ENCODE results near the gene CLEC1B. TPM values are rescaled to one million over a fixed set of nuclear protein-coding genes. Genes with fewer than 3 reads are reported as not detected.

The CLEC1B gene
- total and polyA plus RNA-seq, 9 of the 15 experiments (the other 6 are each of a cell fraction or from before 2014, with no cell fraction given), result not detected

- FAIRE-seq, result no peak
- Histone ChIP-seq H3K27me3 (ENCODE audit: control insufficient read depth in 2 of 2, insufficient read depth in 2 of 2, low read length in 2 of 2) (no peaks in the 10 kb centered on the region), H3K9me1 (ENCODE audit: control insufficient read depth, insufficient read depth, low read length) (no peaks in the 10 kb centered on the region), H3K9me3 (replicated peaks; ENCODE audit: control insufficient read depth, insufficient read depth, low read depth, low read length) (no peaks in the 10 kb centered on the region), H3K4me1 (replicated peaks in 1 of 2; ENCODE audit: control insufficient read depth in 2 of 2, insufficient read depth in 2 of 2, low read length in 2 of 2) (no peaks in the 10 kb centered on the region), H3K9ac (ENCODE audit: insufficient read depth in 1 of 2, low read depth in 2 of 2, low read length in 2 of 2) (no peak overlapping the region), H3K4me2 (ENCODE audit: insufficient read depth, low read length) (no peak overlapping the region), H3K36me3 (ENCODE audit: control insufficient read depth, insufficient read depth, low read length) (no peaks in the 10 kb centered on the region), H3K27ac (ENCODE audit: extremely low read depth, low read depth, low read length) (no peak overlapping the region), H3K4me3 (no peak overlapping the region), H2AFZ (ENCODE audit: low read depth, low read length) (no peak overlapping the region), H3K79me2 (ENCODE audit: control insufficient read depth, insufficient read depth, low read length) (no peaks in the 10 kb centered on the region), H4K20me1 (replicated peaks; ENCODE audit: control insufficient read depth, insufficient read depth, low read length) (no peaks in the 10 kb centered on the region)
- intact Hi-C loops (cut with micrococcal nuclease), result no loop called here
- POLR2A ChIA-PET, result no interaction called here
- DNase-seq (ENCODE audit: extremely low read depth in 1 of 4, low spot score in 3 of 4), result peak in 1 of 4 experiments; percentile 4
- CTCF ChIA-PET (ENCODE audit: low intra/inter-chr PET ratio), result no interaction called here
- no peak for ATAC-seq
- BruUV-seq (replicated peaks), result no TSS peak
- in situ Hi-C loops (cut with MboI), result no loop called here
- WGBS (ENCODE audit: insufficient coverage, low coverage, missing lambda C conversion rate), result 0% methylated on average over 1 of the region's 1 CpG
- TF ChIP-seq PTBP1 (IDR thresholded peaks at IDR 0.05; ENCODE audit: low read depth, low read length) (no peak), HOXB6 (CRISPR knock-in tag; IDR thresholded peaks at IDR 0.05; ENCODE audit: borderline replicate concordance) (no peak), STAT6 (CRISPR knock-in tag; IDR thresholded peaks at IDR 0.05) (no peak), MAFF (IDR thresholded peaks at IDR 0.05; ENCODE audit: low read length) (peak; percentile 20; the same call in 1 of the 2 replicates), CBFA2T3 (IDR thresholded peaks at IDR 0.05) (no peak), E2F3 (CRISPR knock-in tag; IDR thresholded peaks at IDR 0.05) (no peak), ZZZ3 (IDR thresholded peaks at IDR 0.05) (no peak), ZC3H11A (IDR thresholded peaks at IDR 0.05; ENCODE audit: low read depth, low read length) (no peak), NFE2L1 (tag; IDR thresholded peaks at IDR 0.05; ENCODE audit: borderline replicate concordance, low read depth) (peak; percentile 37; the same call in 1 of the 2 replicates), ZNF586 (CRISPR knock-in tag; conservative IDR thresholded peaks at IDR 0.05) (no peak), E2F4 (CRISPR knock-in tag; IDR thresholded peaks at IDR 0.05; ENCODE audit: low read depth) (no peak), HLTF (IDR thresholded peaks at IDR 0.05) (no peak), PKNOX1 (IDR thresholded peaks at IDR 0.05) (0 out of 2 replicates have a peak, but pooled peaks have one; percentile 12), NUFIP1 (IDR thresholded peaks at IDR 0.05; ENCODE audit: partially characterized antibody) (no peak), SMC3 (conservative IDR thresholded peaks at IDR 0.05; ENCODE audit: insufficient read depth, low read depth, low read length) (no peak), MEIS2 (IDR thresholded peaks at IDR 0.05; ENCODE audit: partially characterized antibody) (peak; percentile 71), ZNF316 (IDR thresholded peaks at IDR 0.05) (peak; percentile 38; the same call in 1 of the 2 replicates)
Measured at GRCh38 chr12:10016881-10017280, 18.0 kb upstream of the CLEC1B start.
